Stimulated activated naive CD8-positive, alpha-beta T cell treated with anti-CD3 and anti-CD28 coated beads, Interleukin-15, Interleukin-2, amounts not matched to agents 100 ng/mL and 50 ng/mL, for 24 hours (primary cell): Measurements from ENCODE around the gene ADRM1.

ENCODE experiments used
- H3K27ac Mint-ChIP-seq: one replicate; pipeline ENCODE4 v1.8.0; 2021; ENCODE audit warnings: mild to moderate bottlenecking, mixed read lengths
- H3K27me3 Mint-ChIP-seq: one replicate; pipeline ENCODE4 v1.8.0; 2021; ENCODE audit warnings: mixed read lengths
- H3K36me3 Mint-ChIP-seq: one replicate; pipeline ENCODE4 v1.8.0; 2021; ENCODE audit warnings: low read depth, mixed read lengths
- H3K4me1 Mint-ChIP-seq: one replicate; pipeline ENCODE4 v1.8.0; 2021; ENCODE audit warnings: low read depth, mixed read lengths
- H3K4me3 Mint-ChIP-seq: one replicate; pipeline ENCODE4 v1.8.0; 2021; ENCODE audit warnings: mild to moderate bottlenecking, mixed read lengths
- H3K9me3 Mint-ChIP-seq: one replicate; pipeline ENCODE4 v1.8.0; 2021; ENCODE audit warnings: mixed read lengths

The ADRM1 gene

DNA sequence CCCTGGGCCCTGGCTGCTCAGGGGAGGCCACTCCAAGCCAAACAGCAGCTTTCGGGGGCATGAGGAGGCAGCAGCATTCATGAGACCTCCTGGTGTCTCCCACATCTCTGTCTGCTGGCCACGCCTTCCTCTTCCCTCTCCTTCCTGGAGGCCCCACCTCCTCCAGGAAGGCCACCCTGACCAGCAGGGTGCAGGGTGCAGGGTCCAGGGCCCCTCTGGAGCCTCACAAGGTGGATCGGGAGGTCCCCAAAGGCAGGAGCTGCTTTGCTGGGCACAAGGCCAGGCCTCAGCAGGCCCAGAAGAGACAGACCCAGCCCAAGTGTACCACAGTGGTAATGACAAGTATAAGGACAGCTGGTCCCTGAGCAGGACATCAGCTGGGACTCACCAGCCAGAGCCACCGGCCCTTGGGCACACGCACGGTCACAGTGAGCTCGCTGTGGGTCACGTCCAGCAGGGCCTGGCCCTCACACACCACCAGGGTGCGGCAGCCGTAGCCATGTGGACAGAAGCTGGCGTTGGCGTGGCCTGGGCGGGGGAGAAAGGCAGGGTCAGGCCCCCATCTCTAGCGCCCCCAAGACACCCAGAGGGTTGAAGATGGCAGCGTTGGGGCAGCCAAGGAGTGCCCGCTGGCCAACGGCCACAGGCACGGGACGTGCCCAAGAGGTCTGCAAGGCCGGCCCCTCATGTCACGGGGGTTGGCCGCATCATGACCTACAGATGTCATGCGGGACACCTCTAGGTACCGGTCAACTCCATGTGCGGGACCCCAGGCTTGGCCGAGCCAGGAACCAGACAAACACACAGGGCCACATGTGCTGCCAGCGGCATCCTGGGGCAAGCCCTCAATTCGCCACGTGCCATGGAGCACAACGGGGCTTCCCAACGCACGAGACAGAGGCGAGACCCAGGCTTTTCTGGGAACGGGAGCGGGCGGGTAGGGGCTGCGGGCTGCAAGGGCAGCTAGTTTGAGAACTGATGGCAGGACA lies 26.9 kb downstream of the ADRM1 start:
- Mint-ChIP-seq H3K4me3 (no peak overlapping the region), H3K9me3 (no peaks in the 10 kb centered on the region), H3K27me3 (no peaks in the 10 kb centered on the region), H3K36me3 (no peaks in the 10 kb centered on the region), H3K27ac (no peak overlapping the region), H3K4me1 (no peaks in the 10 kb centered on the region)

DNA sequence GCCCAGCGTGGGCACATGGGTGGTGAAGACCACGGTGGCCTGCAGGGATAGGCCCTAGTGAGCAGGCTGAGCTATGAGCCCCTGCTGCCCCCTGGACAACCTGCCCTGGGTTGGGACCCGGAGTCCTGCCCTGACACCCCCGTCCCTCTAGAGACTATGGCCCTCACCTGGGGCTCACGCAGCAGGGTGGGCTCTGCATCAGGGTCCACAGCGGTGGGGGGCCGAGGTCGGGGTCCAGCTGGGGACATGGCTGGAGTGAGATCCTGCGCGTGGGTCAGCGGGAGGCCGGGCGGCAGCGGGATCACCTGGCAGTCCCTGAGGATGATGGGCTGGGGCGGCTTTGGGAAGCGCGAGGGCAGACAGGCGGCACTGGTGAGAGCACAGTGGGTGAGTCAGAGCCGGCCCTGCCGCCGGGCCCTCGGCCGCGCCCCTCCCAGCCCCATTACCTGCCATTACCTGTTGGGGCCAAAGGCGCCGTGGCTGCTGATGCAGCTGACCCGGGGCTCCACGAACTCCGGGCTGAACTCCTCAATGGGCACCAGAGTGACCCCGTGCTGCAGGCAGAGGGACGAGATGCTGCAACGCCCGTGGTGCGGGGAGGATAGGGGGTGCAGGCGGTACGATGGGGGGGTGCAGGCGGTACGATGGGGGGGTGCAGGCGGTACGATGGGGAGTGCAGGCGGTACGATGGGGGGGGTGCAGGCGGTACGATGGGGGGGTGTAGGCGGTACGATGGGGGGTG lies 27.9 kb downstream of the ADRM1 start:
- Mint-ChIP-seq H3K27ac (no peak overlapping the region), H3K4me3 (no peak overlapping the region), H3K9me3 (no peaks in the 10 kb centered on the region), H3K36me3 (no peaks in the 10 kb centered on the region), H3K27me3 (no peaks in the 10 kb centered on the region), H3K4me1 (no peaks in the 10 kb centered on the region)

DNA sequence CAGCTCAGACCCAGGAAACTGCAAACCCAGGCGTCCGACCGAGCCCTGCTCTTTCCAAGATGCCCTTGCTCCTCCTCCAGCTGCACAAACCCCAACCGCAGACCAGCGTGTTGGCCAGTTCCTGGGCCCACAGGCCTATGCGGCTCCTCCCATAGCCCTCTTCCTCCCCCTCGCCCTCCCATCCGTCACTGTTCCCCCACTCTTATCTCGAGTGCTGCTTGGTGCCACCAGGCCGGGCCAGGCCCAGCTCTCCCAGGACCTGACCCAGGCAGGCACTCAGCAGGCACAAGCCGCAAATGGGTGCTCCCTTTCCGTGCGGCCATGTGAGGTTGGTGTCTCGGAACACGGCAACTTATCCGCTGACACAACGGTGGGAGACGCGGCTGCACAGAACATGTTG lies 28.6 kb downstream of the ADRM1 start:
- Mint-ChIP-seq H3K4me3 (no peak overlapping the region), H3K9me3 (no peaks in the 10 kb centered on the region), H3K27me3 (no peaks in the 10 kb centered on the region)

DNA sequence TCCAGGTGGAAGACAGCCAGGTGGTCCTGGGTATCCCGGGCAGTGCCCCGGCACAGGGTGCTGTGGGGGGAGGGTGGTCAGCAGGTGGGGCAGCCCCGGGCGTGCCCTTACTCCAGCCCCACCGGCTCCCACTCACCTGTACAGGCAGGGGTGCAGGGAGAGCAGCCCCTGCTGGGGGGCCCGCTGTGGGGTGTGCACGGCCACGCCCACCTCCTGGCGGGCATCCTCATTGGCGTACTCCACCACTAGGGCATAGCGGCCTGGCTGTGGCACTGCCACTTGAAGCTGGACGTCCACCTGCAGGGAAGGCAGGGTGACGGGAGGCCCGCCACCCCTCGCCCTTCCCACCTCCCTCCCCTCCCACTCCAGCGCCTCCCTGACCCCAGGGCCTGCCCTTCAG lies 29.6 kb downstream of the ADRM1 start:
- no peaks in the 10 kb centered on the region for H3K36me3 Mint-ChIP-seq
- H3K4me3 Mint-ChIP-seq = no peak overlapping the region
- H3K9me3 Mint-ChIP-seq = no peaks in the 10 kb centered on the region
- no peak overlapping the region for H3K27ac Mint-ChIP-seq
- no peaks in the 10 kb centered on the region for H3K27me3 Mint-ChIP-seq
- no peaks in the 10 kb centered on the region for H3K4me1 Mint-ChIP-seq

More for the DNA sequence above, 28.6 kb downstream of the ADRM1 start:
- H3K4me1 Mint-ChIP-seq = no peaks in the 10 kb centered on the region
- no peaks in the 10 kb centered on the region for H3K36me3 Mint-ChIP-seq
- H3K27ac Mint-ChIP-seq = no peak overlapping the region

DNA sequence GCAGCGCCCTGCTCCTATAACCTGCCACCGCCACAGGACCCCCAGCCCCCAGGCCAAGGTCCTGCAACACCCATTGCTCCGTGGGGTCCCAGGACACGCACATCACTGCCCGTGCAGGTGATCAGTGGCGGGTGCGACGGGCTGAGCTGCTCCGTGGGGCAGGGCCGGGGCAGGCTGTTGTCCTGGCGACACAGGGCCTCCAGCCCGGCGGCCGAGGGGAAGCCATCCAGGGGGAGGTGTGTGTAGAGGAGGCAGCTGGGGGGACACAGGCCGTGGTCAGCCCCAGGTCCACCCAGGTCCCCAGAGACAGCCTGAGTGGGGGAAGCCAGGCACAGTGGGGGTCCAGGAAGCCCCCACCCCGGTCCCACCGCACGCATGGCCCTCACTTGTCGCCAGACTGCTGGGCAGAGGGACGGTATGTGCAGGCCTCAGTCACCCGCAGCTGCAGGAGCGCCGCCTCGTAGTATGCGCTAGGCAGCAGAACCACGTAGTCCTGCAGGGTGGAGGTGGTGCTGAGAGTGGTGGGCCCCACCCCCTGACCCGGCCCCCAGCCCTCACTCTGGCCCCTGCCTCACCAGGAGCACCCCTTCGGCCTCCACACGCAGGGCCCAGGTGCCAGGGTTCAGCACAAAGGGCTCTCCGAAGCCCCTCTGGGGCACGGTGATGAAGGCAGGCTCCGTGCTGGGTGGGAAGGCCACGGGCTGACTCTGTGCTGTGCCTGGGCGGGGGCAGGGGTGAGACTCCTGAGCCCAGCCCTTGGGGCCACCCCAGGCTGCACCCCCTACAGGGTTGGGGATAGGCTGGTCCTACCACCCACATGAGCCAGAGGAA lies 30.4 kb downstream of the ADRM1 start:
- peaks cover 4% of the 10 kb centered on the region for H3K4me1 Mint-ChIP-seq

DNA sequence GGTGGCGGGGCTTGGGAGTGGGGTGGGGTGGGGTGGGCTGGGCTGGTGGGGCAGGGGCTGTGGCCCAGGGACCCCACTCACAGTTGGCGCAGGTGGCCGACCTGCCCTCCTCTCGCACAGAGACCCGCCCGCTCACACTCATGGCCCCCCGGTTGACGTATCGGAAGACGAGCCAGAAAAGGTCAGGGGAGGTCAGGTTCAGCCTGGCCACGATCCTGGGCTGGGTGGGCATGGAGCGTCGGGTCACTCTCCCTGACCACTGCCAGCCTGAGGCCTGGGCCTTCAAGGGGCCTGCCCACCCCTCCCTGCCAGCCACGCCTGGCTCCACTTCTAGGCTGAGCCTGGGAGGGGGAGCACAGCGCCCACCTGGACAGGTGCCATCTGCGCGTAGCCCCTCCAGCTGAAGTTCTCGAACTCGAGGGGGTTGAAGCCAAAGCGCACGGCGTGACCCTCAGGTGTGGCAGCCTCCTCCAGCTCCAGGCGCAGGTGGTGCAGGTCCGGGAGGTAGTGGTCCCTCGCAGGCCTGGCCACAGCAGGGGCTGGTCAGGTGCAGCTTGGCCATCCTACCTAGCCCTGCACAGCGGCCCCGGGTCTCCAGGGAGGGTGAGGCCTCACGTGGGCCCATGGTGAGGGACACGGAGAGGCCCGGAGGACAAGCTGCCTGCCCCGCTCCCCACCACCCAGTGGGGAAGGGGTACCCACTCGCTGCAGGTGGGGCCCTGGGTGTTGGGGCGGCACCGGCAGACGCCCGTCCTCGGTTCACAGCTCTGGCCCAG lies 31.2 kb downstream of the ADRM1 start:
- Mint-ChIP-seq H3K4me1 (peaks cover 4% of the 10 kb centered on the region), H3K27me3 (no peaks in the 10 kb centered on the region), H3K4me3 (no peak overlapping the region), H3K27ac (no peak overlapping the region), H3K36me3 (no peaks in the 10 kb centered on the region), H3K9me3 (no peaks in the 10 kb centered on the region)

More for the DNA sequence above, 30.4 kb downstream of the ADRM1 start:
- no peak overlapping the region for H3K27ac Mint-ChIP-seq
- no peaks in the 10 kb centered on the region for H3K27me3 Mint-ChIP-seq
- no peaks in the 10 kb centered on the region for H3K36me3 Mint-ChIP-seq
- no peak overlapping the region for H3K4me3 Mint-ChIP-seq
- no peaks in the 10 kb centered on the region for H3K9me3 Mint-ChIP-seq

DNA sequence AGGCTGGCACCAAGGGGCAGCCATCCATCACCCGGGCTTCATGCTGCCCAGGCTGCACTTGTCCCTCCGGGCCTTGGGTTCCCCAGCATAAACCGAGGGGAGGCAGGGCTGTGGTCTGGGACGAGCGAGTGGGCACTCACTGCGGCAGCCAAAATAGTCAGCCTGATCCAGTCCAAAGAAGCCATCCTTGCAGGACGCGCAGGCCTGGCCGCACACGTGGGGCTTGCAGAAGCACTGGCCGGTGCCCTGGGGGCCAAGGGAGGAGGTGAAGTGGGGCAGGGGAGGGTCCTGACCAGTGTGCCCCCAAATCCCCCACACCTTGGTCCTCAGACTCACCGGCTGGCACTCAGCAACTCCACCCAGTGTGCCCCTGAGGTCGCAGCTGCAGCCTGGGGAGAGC lies 32.1 kb downstream of the ADRM1 start:
- H3K27ac Mint-ChIP-seq = no peak overlapping the region
- no peaks in the 10 kb centered on the region for H3K9me3 Mint-ChIP-seq
- H3K4me1 Mint-ChIP-seq = peaks cover 10% of the 10 kb centered on the region
- peaks cover 5% of the 10 kb centered on the region for H3K27me3 Mint-ChIP-seq
- no peak overlapping the region for H3K4me3 Mint-ChIP-seq
- H3K36me3 Mint-ChIP-seq = no peaks in the 10 kb centered on the region

DNA sequence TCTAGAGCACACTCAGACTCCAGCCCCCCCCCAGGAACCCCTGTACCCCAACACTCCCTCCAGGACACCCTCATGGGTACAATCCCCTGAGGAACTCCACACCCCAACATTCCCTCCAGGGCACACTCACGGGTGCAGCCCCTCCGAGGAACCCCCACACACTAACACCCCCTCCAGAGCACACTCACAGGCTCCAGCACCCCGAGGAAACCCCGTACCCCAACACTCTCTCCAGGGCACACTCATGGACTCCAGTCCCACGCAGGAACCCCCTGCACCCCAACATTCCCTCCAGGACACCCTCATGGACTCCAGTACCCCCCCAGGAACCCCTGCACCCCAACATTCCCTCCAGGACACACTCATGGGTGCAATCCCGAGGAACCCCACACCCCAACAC lies 32.7 kb downstream of the ADRM1 start:
- H3K9me3 Mint-ChIP-seq = no peaks in the 10 kb centered on the region
- peaks cover 7% of the 10 kb centered on the region for H3K27me3 Mint-ChIP-seq
- H3K4me3 Mint-ChIP-seq = no peak overlapping the region
- no peak overlapping the region for H3K27ac Mint-ChIP-seq
- H3K4me1 Mint-ChIP-seq = peaks cover 12% of the 10 kb centered on the region
- no peaks in the 10 kb centered on the region for H3K36me3 Mint-ChIP-seq

DNA sequence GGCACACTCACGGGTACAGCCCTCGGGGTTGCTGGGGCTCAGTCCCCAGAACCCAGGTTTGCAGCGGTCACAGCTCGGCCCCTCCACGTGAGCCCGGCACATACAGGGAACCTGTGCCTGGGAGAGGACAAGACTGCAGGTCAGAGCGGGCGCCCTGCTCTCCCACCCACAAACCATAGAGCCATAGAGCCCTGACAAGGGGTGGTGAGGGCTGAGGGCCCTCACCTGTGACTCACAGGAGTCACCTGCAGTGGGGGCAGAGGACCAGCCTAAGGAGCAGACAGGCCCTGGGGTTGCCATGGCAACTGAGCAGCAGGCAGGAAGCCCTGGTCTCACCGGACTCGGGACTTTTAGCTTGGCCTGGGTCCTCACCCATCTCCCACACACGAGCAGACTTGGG lies 33.5 kb downstream of the ADRM1 start:
- Mint-ChIP-seq H3K9me3 (no peaks in the 10 kb centered on the region), H3K4me1 (peaks cover 12% of the 10 kb centered on the region), H3K4me3 (no peak overlapping the region), H3K27me3 (peaks cover 7% of the 10 kb centered on the region), H3K27ac (no peak overlapping the region), H3K36me3 (no peaks in the 10 kb centered on the region)

DNA sequence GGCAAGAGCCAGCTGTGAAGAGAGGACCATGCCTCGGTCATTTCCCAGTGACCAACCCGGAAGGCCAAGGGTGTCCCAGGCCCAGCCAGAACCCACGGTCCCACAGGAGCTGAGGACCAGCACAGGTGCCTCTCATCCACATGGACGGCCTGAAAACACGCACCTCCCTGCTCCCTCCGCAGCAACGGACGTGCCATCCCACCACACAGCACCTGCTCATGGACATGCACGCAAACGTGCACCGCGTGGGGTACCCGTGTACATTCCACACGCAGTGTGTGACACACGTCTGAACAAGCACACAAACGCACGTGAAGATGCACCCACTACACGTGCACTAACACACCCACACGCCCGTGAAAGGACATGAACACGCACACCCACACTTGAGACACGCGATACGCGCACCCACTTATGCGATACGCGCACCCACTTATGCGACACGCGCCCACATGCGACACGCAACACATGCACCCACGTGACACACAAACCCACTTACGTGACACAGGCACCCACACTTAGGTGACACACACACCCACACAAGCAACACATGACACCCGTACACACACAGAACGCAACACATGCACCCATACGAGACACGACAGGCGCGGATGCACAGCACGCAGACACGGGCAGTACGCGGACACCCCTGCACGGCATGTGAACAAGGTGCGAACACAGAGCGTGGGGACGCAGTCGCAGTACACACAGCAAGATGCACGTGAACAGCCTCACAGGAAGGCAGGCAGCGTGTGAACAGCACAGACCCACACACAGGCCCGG lies 34.2 kb downstream of the ADRM1 start:
- H3K4me1 Mint-ChIP-seq = peaks cover 12% of the 10 kb centered on the region
- no peaks in the 10 kb centered on the region for H3K9me3 Mint-ChIP-seq
- H3K27ac Mint-ChIP-seq = no peak overlapping the region
- peaks cover 7% of the 10 kb centered on the region for H3K27me3 Mint-ChIP-seq
- no peak overlapping the region for H3K4me3 Mint-ChIP-seq
- no peaks in the 10 kb centered on the region for H3K36me3 Mint-ChIP-seq

DNA sequence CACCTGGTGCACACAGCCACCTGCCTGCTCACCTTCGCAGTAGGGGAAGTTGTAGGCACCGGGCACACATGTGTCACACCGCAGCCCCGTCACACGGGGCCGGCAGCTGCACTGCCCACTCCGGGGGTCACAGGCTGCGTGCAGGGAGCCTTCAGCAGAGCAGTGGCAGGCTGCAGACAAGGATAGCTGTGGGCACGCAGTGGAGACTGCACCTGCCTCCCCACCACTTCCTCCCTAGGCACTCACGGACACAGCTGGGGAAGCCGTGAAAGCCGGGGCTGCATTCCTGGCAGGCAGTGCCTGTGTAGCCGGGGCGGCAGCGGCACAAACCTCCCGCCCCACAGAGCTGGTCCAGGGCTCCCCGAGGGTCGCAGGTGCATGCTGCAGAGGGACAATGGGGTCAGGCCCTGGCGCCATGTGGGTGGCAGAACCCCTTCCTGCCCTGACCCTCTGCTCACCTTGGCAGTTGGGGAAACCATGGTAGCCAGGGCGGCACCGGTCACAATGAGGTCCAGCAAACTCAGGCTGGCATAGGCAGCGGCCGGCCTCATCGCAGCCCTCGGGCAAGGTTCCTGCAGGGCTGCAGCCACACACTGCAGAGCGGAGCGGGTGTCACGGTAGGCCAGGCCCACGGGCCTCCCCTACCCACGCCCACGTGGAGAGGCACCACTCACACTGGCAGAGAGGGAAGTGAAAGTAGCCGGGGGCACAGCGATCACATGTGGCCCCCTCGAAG lies 34.9 kb downstream of the ADRM1 start:
- H3K27ac Mint-ChIP-seq = no peak overlapping the region
- no peaks in the 10 kb centered on the region for H3K9me3 Mint-ChIP-seq
- peaks cover 12% of the 10 kb centered on the region for H3K4me1 Mint-ChIP-seq
- no peak overlapping the region for H3K4me3 Mint-ChIP-seq
- no peaks in the 10 kb centered on the region for H3K36me3 Mint-ChIP-seq
- H3K27me3 Mint-ChIP-seq = peaks cover 7% of the 10 kb centered on the region

DNA sequence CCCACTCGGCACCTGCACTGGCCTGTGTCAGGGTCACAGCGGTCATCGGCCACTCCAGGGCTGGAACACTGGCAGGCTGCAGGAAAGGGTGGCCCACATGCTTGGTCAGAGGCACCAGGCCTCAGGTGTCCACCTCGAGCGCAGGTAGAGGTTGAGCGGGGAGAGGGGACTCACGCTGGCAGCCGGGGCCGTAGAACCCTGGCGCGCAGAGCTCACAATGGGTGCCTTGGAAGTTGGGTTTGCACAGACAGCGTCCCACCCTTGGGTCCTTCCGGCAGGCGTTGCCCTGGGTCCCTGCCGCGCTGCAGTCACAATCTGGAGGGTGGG lies 35.5 kb downstream of the ADRM1 start:
- Mint-ChIP-seq H3K27me3 (peaks cover 7% of the 10 kb centered on the region), H3K9me3 (no peaks in the 10 kb centered on the region), H3K4me1 (peaks cover 12% of the 10 kb centered on the region), H3K4me3 (no peak overlapping the region), H3K36me3 (no peaks in the 10 kb centered on the region), H3K27ac (no peak overlapping the region)

DNA sequence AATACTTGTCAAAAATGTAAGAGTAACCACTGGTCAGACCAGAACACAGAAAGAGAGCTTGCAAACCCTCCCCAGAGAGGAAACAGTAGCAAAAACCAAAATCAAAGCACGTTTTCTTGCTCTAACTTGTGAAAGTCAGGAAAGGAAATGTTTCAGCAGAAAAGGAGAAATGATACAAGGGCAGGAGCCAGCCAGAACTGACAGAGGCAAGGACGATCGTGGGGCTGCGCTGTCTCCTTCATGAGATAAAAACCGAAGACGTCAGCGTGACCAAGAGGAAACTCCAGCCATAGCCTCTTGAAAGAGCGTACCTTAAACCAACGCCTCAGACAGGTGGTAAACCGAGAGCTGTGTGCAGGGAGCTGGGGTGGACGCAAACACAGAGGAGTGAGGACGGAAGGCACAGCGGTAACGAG lies 36.9 kb downstream of the ADRM1 start:
- Mint-ChIP-seq H3K9me3 (no peaks in the 10 kb centered on the region), H3K4me3 (peak overlapping the region; percentile 1), H3K27me3 (peaks cover 7% of the 10 kb centered on the region), H3K27ac (no peak overlapping the region), H3K4me1 (peaks cover 12% of the 10 kb centered on the region), H3K36me3 (no peaks in the 10 kb centered on the region)
